GM12873 (cell line): ENCODE measurements around the gene SPC24.

Experiments
- TF ChIP-seq, protein P1 (sequence below): IDR thresholded peaks from 2 replicates; pipeline ENCODE4 v1.5.1; 2012; ENCODE audit warnings: low read depth, mild to moderate bottlenecking, moderate library complexity, low read length, control low read depth; ENCODE audit not compliant: insufficient read depth; ENCODE audit errors: missing control alignments

The SPC24 gene

DNA sequence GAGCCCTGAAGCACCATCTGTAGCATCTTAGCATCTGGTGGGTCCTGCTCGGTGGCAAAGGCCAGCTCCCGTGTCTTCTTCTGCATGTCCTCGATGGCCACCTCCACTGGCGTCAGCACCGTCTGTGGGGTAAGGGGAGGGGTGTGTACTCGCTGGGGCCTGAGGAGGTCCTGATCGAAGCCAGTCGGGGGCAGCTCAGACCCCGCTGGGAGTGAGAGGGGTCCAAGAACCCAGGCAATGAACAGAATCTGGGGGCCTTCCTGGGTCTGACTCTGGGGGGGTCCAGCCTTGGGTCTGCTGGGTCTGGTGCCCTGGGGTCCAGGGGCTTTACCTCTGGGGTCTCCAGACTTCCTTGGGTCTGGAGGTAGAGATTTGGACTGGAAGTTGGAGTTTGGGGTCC lies 45.3 kb upstream of the SPC24 start:
- TF ChIP-seq, protein P1, sequence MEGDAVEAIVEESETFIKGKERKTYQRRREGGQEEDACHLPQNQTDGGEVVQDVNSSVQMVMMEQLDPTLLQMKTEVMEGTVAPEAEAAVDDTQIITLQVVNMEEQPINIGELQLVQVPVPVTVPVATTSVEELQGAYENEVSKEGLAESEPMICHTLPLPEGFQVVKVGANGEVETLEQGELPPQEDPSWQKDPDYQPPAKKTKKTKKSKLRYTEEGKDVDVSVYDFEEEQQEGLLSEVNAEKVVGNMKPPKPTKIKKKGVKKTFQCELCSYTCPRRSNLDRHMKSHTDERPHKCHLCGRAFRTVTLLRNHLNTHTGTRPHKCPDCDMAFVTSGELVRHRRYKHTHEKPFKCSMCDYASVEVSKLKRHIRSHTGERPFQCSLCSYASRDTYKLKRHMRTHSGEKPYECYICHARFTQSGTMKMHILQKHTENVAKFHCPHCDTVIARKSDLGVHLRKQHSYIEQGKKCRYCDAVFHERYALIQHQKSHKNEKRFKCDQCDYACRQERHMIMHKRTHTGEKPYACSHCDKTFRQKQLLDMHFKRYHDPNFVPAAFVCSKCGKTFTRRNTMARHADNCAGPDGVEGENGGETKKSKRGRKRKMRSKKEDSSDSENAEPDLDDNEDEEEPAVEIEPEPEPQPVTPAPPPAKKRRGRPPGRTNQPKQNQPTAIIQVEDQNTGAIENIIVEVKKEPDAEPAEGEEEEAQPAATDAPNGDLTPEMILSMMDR: no peak

DNA sequence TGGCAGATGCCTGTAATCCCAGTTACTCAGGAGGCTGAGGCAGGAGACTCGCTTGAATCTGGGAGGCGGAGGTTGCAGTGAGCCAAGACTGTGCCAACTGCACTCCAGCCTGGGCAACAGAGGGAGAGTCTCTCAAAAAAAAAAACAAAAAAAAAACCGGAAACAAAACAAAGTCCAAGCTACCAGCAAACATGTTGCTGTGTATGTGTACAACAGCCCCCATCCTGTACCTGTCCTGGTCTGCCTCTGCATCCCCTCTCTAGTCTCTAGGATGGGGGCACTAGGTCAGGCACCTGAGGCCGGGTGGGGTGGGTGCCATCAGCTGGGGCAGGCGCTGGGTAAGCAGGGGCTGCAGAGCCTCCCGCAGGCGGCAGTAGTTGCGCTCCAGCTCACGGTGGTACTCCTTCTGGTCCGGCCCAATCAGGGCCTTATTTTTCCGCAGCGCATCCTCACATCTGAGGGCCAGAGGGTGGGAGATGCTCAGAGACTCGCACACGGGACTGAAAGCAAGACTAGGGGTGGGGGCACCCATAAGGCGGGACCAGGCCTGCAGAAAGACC lies 44.5 kb upstream of the SPC24 start:
- TF ChIP-seq, protein P1: no peak

DNA sequence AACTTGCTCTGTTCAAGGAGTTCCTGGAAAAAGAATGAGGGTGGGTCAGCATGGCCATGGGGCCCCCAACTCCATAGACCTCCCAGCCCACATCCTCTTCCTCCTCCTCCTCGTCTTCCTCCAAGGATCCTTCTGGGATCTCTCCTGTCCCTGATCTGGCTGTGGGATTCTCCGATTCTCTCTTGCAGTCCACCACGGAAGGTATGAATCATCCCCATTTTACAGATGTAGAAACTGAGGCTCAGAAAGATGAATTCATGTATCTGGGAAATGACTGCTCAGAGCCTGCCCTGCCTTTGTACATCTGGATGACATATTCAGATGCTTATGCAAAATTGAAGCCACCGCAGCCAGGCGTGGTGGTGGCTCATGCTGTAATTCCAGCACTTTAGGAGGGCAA lies 43.9 kb upstream of the SPC24 start:
- TF ChIP-seq, protein P1: no peak

DNA sequence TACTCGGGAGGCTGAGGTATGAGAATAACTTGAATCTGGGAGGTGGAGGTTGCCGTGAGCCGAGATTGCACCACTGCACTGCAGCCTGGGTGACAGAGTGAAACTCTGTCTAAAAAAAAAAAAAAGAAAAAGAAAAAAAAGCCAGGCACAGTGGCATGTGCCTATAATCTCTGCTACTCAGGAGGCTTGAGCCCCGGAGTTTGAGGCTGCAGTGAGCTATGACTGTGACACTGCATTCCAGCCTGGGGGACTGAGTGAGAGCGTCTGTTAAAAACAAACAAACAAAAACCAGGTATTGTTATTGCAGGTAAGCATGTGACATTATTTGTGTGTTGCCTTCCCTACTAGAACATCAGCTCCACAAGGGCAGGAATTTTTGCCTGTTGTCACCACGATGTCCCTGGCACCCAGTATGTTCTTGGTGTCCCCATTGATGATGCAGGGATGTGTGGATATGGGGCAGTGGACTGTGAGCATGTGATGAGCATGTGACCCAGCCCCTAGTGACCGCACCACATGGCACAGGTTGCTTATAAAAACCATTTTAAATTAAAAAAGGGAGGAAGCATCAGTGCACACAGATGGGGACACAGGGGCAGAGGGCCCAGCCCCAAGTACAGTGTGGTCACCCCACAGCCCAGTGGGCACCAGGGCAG lies 43.3 kb upstream of the SPC24 start:
- TF ChIP-seq, protein P1: no peak

DNA sequence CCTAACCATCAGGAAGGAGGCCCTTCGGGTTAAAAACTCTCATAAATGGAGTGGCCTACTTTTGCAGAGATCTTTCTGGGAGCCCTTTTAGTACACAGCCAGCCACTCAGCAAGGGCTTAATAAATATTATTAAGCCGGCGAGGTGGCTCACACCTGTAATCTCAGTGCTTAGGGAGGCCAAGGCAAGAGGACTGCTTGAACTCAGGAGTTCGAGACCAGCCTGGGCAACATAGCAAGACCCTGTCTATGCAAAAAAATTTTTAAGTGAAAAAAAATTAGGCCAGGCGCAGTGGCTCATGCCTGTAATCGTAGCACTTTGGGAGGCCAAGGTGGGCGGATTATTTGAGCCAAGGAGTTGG lies 42.6 kb upstream of the SPC24 start:
- TF ChIP-seq, protein P1: no peak

DNA sequence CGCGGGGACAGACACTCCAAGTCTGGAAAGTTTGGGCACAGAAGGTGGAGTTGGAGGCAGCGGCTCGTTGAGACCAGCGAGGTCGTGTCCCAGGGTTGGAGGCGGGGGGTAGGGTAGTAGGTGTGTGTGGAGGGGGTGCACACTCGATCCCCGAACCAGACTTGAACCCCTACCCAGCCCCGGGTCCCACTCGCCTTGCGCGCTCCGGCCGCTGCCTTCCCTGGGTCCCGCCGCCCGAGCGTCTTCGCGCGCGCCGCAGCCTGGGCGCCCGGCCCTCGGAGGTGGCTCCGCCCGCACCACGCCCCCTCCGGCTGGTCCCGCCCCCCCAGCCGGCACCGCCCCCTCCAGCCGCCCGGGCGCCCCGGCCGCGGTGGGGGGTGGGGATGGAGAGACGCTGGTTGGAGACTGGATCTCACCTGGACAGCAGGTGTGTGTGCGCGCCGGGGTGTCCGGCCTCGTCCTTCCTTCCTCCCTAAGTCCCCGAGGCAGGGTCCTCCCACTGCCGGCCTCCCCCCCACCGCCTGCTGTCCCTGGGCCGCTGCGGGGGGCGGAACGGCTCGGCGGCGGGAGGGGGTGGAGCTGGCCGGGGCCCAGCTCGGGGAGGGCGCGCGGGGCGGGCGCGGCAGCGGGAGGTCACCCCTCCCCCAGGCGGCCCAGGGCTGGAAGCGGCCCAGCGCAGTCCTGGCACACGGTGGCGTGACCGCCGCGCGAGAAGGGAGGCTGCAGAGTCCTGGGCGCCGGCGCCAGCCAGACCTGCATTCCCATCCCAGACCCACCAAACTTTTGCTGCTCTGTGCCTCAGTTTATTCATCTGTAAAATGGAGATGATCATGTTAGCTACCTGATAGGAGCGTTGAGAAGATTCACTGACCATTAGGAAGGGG lies 42.0 kb upstream of the SPC24 start, which contains the start of gene KANK2:
Gene KANK2, minus strand, starts transcription at position 255 of the 884 bp plus-strand sequence. CDS start 3,034 bp downstream, outside the sequence.
- TF ChIP-seq, protein P1: no peak
